Neural cell (in vitro differentiated cells): ENCODE data around the gene SLMAP. TPM values are rescaled to one million over a fixed set of nuclear protein-coding genes. Genes with fewer than 3 reads are reported as not detected.

ENCODE experiments used
- H2AFZ ChIP-seq: fragments of 200-600, 300-800 bp; sonication (generic), shearing (Covaris generic); 2 replicates; pipeline ENCODE4 v1.6.0; 2014; ENCODE audit warnings: low read depth, mild to moderate bottlenecking, antibody characterized with exemption, low read length, moderate library complexity
- H3F3A ChIP-seq: fragments of 200-600 bp; shearing (Covaris generic); 2 replicates; pipeline ENCODE4 v1.6.1; 2016; ENCODE audit warnings: mild to moderate bottlenecking, moderate library complexity, mixed read lengths, antibody characterized with exemption, low read length; ENCODE audit not compliant: insufficient read depth, poor library complexity, severe bottlenecking
- H3K27ac ChIP-seq: fragments of 200-600, 300-800 bp; sonication (generic), shearing (Covaris generic); 2 replicates; pipeline ENCODE4 v1.5.1; 2014; ENCODE audit warnings: mild to moderate bottlenecking, low read length, moderate library complexity
- H3K27me3 ChIP-seq: fragments of 300-800, 200-600 bp; sonication (generic), shearing (Covaris generic); 2 replicates; pipeline ENCODE4 v1.6.0; 2014; ENCODE audit warnings: mild to moderate bottlenecking, low read depth, low read length, moderate library complexity; ENCODE audit not compliant: insufficient read depth
- H3K36me3 ChIP-seq: fragments of 300-800, 200-600 bp; sonication (generic), shearing (Covaris generic); 2 replicates; pipeline ENCODE4 v1.5.1; 2014; ENCODE audit warnings: mild to moderate bottlenecking, antibody characterized with exemption, low read length, moderate library complexity; ENCODE audit not compliant: insufficient read depth
- H3K4me2 ChIP-seq: fragments of 300-800, 200-600 bp; sonication (generic), shearing (Covaris generic); 2 replicates; pipeline ENCODE4 v1.6.0; 2014; ENCODE audit warnings: mild to moderate bottlenecking, low read length
- H3K4me3 ChIP-seq: fragments of 300-800, 200-600 bp; sonication (generic), shearing (Covaris generic); 2 replicates; pipeline ENCODE4 v1.5.1; 2014; ENCODE audit warnings: mild to moderate bottlenecking, low read length, moderate library complexity
- H3K79me2 ChIP-seq: fragments of 200-600 bp; shearing (Covaris generic); replicated peaks from 2 replicates; pipeline ENCODE4 v1.6.0; 2014; ENCODE audit warnings: mild to moderate bottlenecking, low read length, moderate library complexity; ENCODE audit not compliant: insufficient read depth
- H3K9ac ChIP-seq: fragments of 300-800, 200-600 bp; sonication (generic), shearing (Covaris generic); 2 replicates; pipeline ENCODE4 v1.6.1; 2016; ENCODE audit warnings: mild to moderate bottlenecking, low read length, mixed read lengths
- H3K9me2 ChIP-seq: fragments of 200-600 bp; shearing (Covaris generic); 2 replicates; pipeline ENCODE4 v1.6.1; 2016; ENCODE audit warnings: mild to moderate bottlenecking, low read length, mixed read lengths; ENCODE audit not compliant: insufficient read depth
- H3K9me3 ChIP-seq: fragments of 200-600, 300-800 bp; sonication (generic), shearing (Covaris generic); 2 replicates; pipeline ENCODE4 v1.6.1; 2016; ENCODE audit warnings: mild to moderate bottlenecking, mixed run types, low read length, moderate library complexity, mixed read lengths
- H4K20me1 ChIP-seq: fragments of 200-600 bp; shearing (Covaris generic); 2 replicates; pipeline ENCODE4 v1.6.1; 2016; ENCODE audit warnings: mild to moderate bottlenecking, mixed run types; ENCODE audit not compliant: insufficient read depth
- CTCF ChIP-seq: fragments of 450-650 bp; IDR thresholded peaks from 2 replicates; pipeline ENCODE4 v1.5.1; 2014; ENCODE audit warnings: antibody characterized with exemption, mild to moderate bottlenecking, moderate library complexity; ENCODE audit not compliant: poor library complexity, severe bottlenecking
- EP300 ChIP-seq: fragments of 450-650 bp; conservative IDR thresholded peaks from 2 replicates; pipeline ENCODE4 v1.6.1; 2014; ENCODE audit warnings: antibody characterized with exemption, mild to moderate bottlenecking, moderate library complexity; ENCODE audit not compliant: poor library complexity, severe bottlenecking
- EZH2 ChIP-seq: fragments of 200-600, 300-800 bp; shearing (Covaris generic), sonication (generic); IDR thresholded peaks from 2 replicates; pipeline ENCODE4 v1.6.1; 2014; ENCODE audit warnings: antibody characterized with exemption, low read length, borderline replicate concordance, mild to moderate bottlenecking; ENCODE audit not compliant: insufficient read depth, poor library complexity, severe bottlenecking
- MXI1 ChIP-seq: fragments of 450-650 bp; conservative IDR thresholded peaks from 2 replicates; pipeline ENCODE4 v1.6.1; 2014; ENCODE audit warnings: antibody characterized with exemption, mild to moderate bottlenecking; ENCODE audit not compliant: poor library complexity, severe bottlenecking
- POLR2AphosphoS5 ChIP-seq: IDR thresholded peaks from 2 replicates; pipeline ENCODE4 v1.6.1; 2012
- RAD21 ChIP-seq: fragments of 450-650 bp; conservative IDR thresholded peaks from 2 replicates; pipeline ENCODE4 v1.6.1; 2014; ENCODE audit warnings: antibody characterized with exemption, mild to moderate bottlenecking, moderate library complexity
- REST ChIP-seq: IDR thresholded peaks from 2 replicates; pipeline ENCODE4 v1.6.1; 2012; ENCODE audit warnings: borderline replicate concordance
- SMC3 ChIP-seq: fragments of 450-650 bp; conservative IDR thresholded peaks from 2 replicates; pipeline ENCODE4 v1.6.1; 2014; ENCODE audit warnings: antibody characterized with exemption, mild to moderate bottlenecking, moderate library complexity; ENCODE audit not compliant: poor library complexity
- TAF1 ChIP-seq: IDR thresholded peaks from 2 replicates; pipeline ENCODE4 v1.6.1; 2012; ENCODE audit warnings: low read depth
- polyA plus RNA-seq: library from polyadenylated mRNA; depleted of rRNA; stranded (reverse); fragments of >200 nt; gene quantifications from 2 replicates; pipeline ENCODE4 v1.2.3, GENCODE V29; 2014

SLMAP gene
- polyA plus RNA-seq, 1 donor from 2014 or later, result 42.1 TPM

GRCh38 chr3:57967590-57967989 lies 211.5 kb downstream of the SLMAP start:
- Histone ChIP-seq H3K9me2 (no peaks in the 10 kb centered on the region), H3F3A (no peaks in the 10 kb centered on the region)
- TF ChIP-seq RAD21 (no peak), REST (no peak), EZH2 (no peak), MXI1 (no peak), EP300 (no peak), SMC3 (no peak), POLR2AphosphoS5 (no peak), CTCF (no peak), TAF1 (no peak)

GRCh38 chr3:57968501-57968900 lies 212.4 kb downstream of the SLMAP start:
- Histone ChIP-seq H3K4me2 (no peak overlapping the region), H3K27ac (no peak overlapping the region), H4K20me1 (no peaks in the 10 kb centered on the region), H3F3A (no peaks in the 10 kb centered on the region), H2AFZ (no peak overlapping the region), H3K9me2 (no peaks in the 10 kb centered on the region), H3K9me3 (no peaks in the 10 kb centered on the region), H3K36me3 (no peaks in the 10 kb centered on the region), H3K27me3 (no peaks in the 10 kb centered on the region), H3K4me3 (no peak overlapping the region), H3K79me2 (no peaks in the 10 kb centered on the region), H3K9ac (no peak overlapping the region)
- TF ChIP-seq SMC3 (no peak), MXI1 (no peak), POLR2AphosphoS5 (no peak), RAD21 (no peak), EP300 (no peak)

More at GRCh38 chr3:57967590-57967989, 211.5 kb downstream of the SLMAP start:
- H4K20me1 ChIP-seq, result no peaks in the 10 kb centered on the region
- no peak overlapping the region for H3K9ac ChIP-seq
- H3K36me3 ChIP-seq, result no peaks in the 10 kb centered on the region
- H3K4me3 ChIP-seq, result no peak overlapping the region
- H3K9me3 ChIP-seq, result no peaks in the 10 kb centered on the region
- no peak overlapping the region for H3K4me2 ChIP-seq
- H3K27ac ChIP-seq, result no peak overlapping the region
- no peak overlapping the region for H2AFZ ChIP-seq
- H3K27me3 ChIP-seq, result no peaks in the 10 kb centered on the region
- H3K79me2 ChIP-seq, result no peaks in the 10 kb centered on the region

GRCh38 chr3:57971975-57972374 lies 215.9 kb downstream of the SLMAP start:
- Histone ChIP-seq H2AFZ (no peak overlapping the region), H3K27me3 (no peaks in the 10 kb centered on the region), H3K9me3 (no peaks in the 10 kb centered on the region), H4K20me1 (no peaks in the 10 kb centered on the region), H3K4me2 (no peak overlapping the region), H3K9ac (no peak overlapping the region), H3K9me2 (no peaks in the 10 kb centered on the region), H3K36me3 (no peaks in the 10 kb centered on the region), H3K27ac (no peak overlapping the region), H3K79me2 (no peaks in the 10 kb centered on the region), H3F3A (no peaks in the 10 kb centered on the region), H3K4me3 (no peak overlapping the region)
- TF ChIP-seq SMC3 (no peak), CTCF (no peak), EZH2 (no peak), REST (no peak), POLR2AphosphoS5 (no peak), EP300 (no peak), RAD21 (no peak), MXI1 (no peak), TAF1 (no peak)
